Measurements from ENCODE around the gene PDLIM1. TPM values are rescaled to one million over a fixed set of nuclear protein-coding genes. Genes with fewer than 3 reads are reported as not detected.

PDLIM1 gene
- total and polyA plus RNA-seq, 9 of the 15 experiments (the other 6 are each of a cell fraction or from before 2014, with no cell fraction given) = 19.8 to 164 (median 39.1) TPM

- TF ChIP-seq ZNF592 (IDR thresholded peaks at IDR 0.05) = no peak
- TF ChIP-seq MECOM (CRISPR knock-in tag; IDR thresholded peaks at IDR 0.05) = no peak
Observed at GRCh38 chr10:95248989-95249388, 41.8 kb downstream of the PDLIM1 start (continued).

- CTCF ChIA-PET (ENCODE audit: low intra/inter-chr PET ratio) = interaction anchor here (0.6 to 4.6 kb wide), 2 partner anchors 43 to 115 kb away, joined by 3 to 56 read pairs; partner anchors contain the start of gene PDLIM1
- Histone ChIP-seq H2AFZ (ENCODE audit: low read depth, low read length) (no peak overlapping the region), H3K4me3 (no peak overlapping the region), H3K4me1 (replicated peaks in 1 of 2; ENCODE audit: control insufficient read depth in 2 of 2, insufficient read depth in 2 of 2, low read length in 2 of 2) (peaks cover 0 to 3% of the 10 kb centered on the region in 2 experiments; a peak in 1 of 5 replicates), H3K9me1 (ENCODE audit: control insufficient read depth, insufficient read depth, low read length) (peaks cover 3% of the 10 kb centered on the region), H4K20me1 (replicated peaks; ENCODE audit: control insufficient read depth, insufficient read depth, low read length) (no peaks in the 10 kb centered on the region; the same call in 1 of the 2 replicates), H3K9ac (ENCODE audit: insufficient read depth in 1 of 2, low read depth in 2 of 2, low read length in 2 of 2) (peak overlapping the region in 1 of 2 experiments; percentile 31; a peak in 1 of 4 replicates), H3K9me3 (replicated peaks; ENCODE audit: control insufficient read depth, insufficient read depth, low read depth, low read length) (no peaks in the 10 kb centered on the region), H3K27ac (ENCODE audit: extremely low read depth, low read depth, low read length) (no peak overlapping the region), H3K79me2 (ENCODE audit: control insufficient read depth, insufficient read depth, low read length) (peaks cover 12% of the 10 kb centered on the region; the same call in 2 of the 3 replicates), H3K4me2 (ENCODE audit: insufficient read depth, low read length) (no peak overlapping the region), H3K27me3 (ENCODE audit: control insufficient read depth in 2 of 2, insufficient read depth in 2 of 2, low read length in 2 of 2) (no peaks in the 10 kb centered on the region), H3K36me3 (ENCODE audit: control insufficient read depth, insufficient read depth, low read length) (peaks cover 61% of the 10 kb centered on the region)
- FAIRE-seq (no peak), DNase-seq (ENCODE audit: extremely low read depth in 1 of 4, low spot score in 3 of 4) (no peak), ATAC-seq (peak; percentile 50; the same call in 2 of the 3 replicates)
- POLR2A ChIA-PET = interaction anchor here (0.6 to 1.7 kb wide), 3 partner anchors 32 to 447 kb away, joined by 4 read pairs; no protein-coding TSS in a partner anchor
- no TSS peak for BruUV-seq (replicated peaks)
- TF ChIP-seq ELF1 (tag; IDR thresholded peaks at IDR 0.05) (no peak), LEF1 (IDR thresholded peaks at IDR 0.05) (no peak), FOXA3 (CRISPR knock-in tag; conservative IDR thresholded peaks at IDR 0.05 in 1 of 2, IDR thresholded peaks at IDR 0.05 in 1 of 2) (no peak), MTA2 (IDR thresholded peaks at IDR 0.05; ENCODE audit: low read depth) (no peak), BHLHE40 (IDR thresholded peaks at IDR 0.05; ENCODE audit: low read length) (no peak), MITF (IDR thresholded peaks at IDR 0.05) (no peak)
- in situ Hi-C loops (cut with MboI) (loop anchor here (10.0 kb wide), 1 partner anchor 367 kb away; no protein-coding TSS in a partner anchor), intact Hi-C loops (cut with micrococcal nuclease) (loop anchor here (5.0 kb wide), 1 partner anchor 39 kb away; no protein-coding TSS in a partner anchor)
- 64% methylated on average over 7 of the region's 7 CpGs for WGBS (ENCODE audit: insufficient coverage, low coverage, missing lambda C conversion rate)
Observed at GRCh38 chr10:95247881-95248583, 42.8 kb downstream of the PDLIM1 start.

Measured in K562 (cell line).